A549 (cell line): Measurements from ENCODE around the gene CAMTA1. TPM values are rescaled to one million over a fixed set of nuclear protein-coding genes. Genes with fewer than 3 reads are reported as not detected.

ENCODE experiments used
- ATAC-seq, 2 experiments: fragments of 200-7000 bp in 1 of 2; fragments of >200 bp in 1 of 2; cut with Nextera tagmentation in 1 of 2; cut with Tn5 transposase in 1 of 2; 3 replicates each; pipeline versions ENCODE4 v1.8.0 to v1.9.1; 2018 to 2020; ENCODE audit warnings: mild to moderate bottlenecking in 1 of 2, moderate library complexity in 1 of 2
- CTCF ChIA-PET: fragments of 300-600 bp; sonication (Branson Sonifier 250); formaldehyde crosslinking; extraction: SDS; loops from one replicate; lab custom pipeline; 2021; ENCODE audit warnings: antibody characterized with exemption, inconsistent platforms; lab: Yijun Ruan, JAX
- POLR2A ChIA-PET: fragments of 350-600 bp; formaldehyde crosslinking; extraction: SDS; loops from one replicate; lab custom pipeline; 2021; ENCODE audit warnings: antibody characterized with exemption, inconsistent platforms; lab: Yijun Ruan, JAX
- DNase-seq, 2 experiments: peaks; one replicate each; pipeline versions ENCODE4 v3.0.0 to v3.0.0-alpha.2; 2011 to 2016; ENCODE audit warnings: low read depth in 1 of 2, low spot score in 1 of 2
- FAIRE-seq: peaks from 2 replicates; lab custom pipeline; 2011; peaks lifted over from hg19 to GRCh38; lab: Jason Lieb, UNC
- H3K27ac ChIP-seq, 2 experiments: fragments of >200 bp; sonication (Bioruptor Twin); formaldehyde crosslinking; 3 replicates each; pipeline ENCODE4 v1.5.1; 2016 to 2017
- H3K4me1 ChIP-seq: fragments of >200 bp; sonication (Bioruptor Twin); formaldehyde crosslinking; 3 replicates; pipeline ENCODE4 v1.6.1; 2016
- H3K4me2 ChIP-seq: fragments of >200 bp; sonication (Bioruptor Twin); formaldehyde crosslinking; 3 replicates; pipeline ENCODE4 v1.6.1; 2016
- H3K4me3 ChIP-seq: fragments of >200 bp; sonication (Bioruptor Twin); formaldehyde crosslinking; 3 replicates; pipeline ENCODE4 v1.5.1; 2016
- H3K9me3 ChIP-seq: fragments of >200 bp; sonication (Bioruptor Twin); formaldehyde crosslinking; 3 replicates; pipeline ENCODE4 v1.6.1; 2016
- BHLHE40 ChIP-seq: IDR thresholded peaks from 2 replicates; pipeline ENCODE4 v1.6.1; 2012; ENCODE audit warnings: low read depth, low read length, inconsistent platforms
- CHD2 ChIP-seq: fragments of 150-350 bp; IDR thresholded peaks from 2 replicates; pipeline ENCODE4 v1.6.1; 2014; ENCODE audit warnings: low read length; ENCODE audit not compliant: partially characterized antibody
- ESRRA ChIP-seq: fragments of 150-350 bp; IDR thresholded peaks from 2 replicates; pipeline ENCODE4 v1.6.1; 2014; ENCODE audit warnings: mild to moderate bottlenecking, low read length, borderline replicate concordance
- FOSB ChIP-seq: fragments of 250-450 bp; sonication (Bioruptor Pico); IDR thresholded peaks from 2 replicates; pipeline ENCODE4 v1.5.0; 2020; ENCODE audit warnings: mild to moderate bottlenecking, moderate library complexity
- FOXS1 ChIP-seq: fragments of 250-450 bp; sonication (Bioruptor Pico); IDR thresholded peaks from 2 replicates; pipeline ENCODE4 v1.5.0; 2020; ENCODE audit warnings: mild to moderate bottlenecking, moderate library complexity
- GATA3 ChIP-seq: IDR thresholded peaks from 2 replicates; pipeline ENCODE4 v1.6.1; 2012; ENCODE audit warnings: borderline replicate concordance
- HOXB13 ChIP-seq: fragments of 250-450 bp; sonication (Bioruptor Pico); IDR thresholded peaks from 2 replicates; pipeline ENCODE4 v1.5.0; 2020; ENCODE audit warnings: low read depth, mild to moderate bottlenecking, moderate library complexity
- JUNB ChIP-seq: fragments of >200 bp; sonication (Bioruptor Twin); formaldehyde crosslinking; IDR thresholded peaks from 2 replicates; pipeline ENCODE4 v1.6.1; 2016
- MAZ ChIP-seq: fragments of 150-350 bp; IDR thresholded peaks from 2 replicates; pipeline ENCODE4 v1.6.1; 2014; ENCODE audit warnings: antibody characterized with exemption, low read depth, low read length, borderline replicate concordance
- NFE2L2 ChIP-seq: fragments of 150-350 bp; conservative IDR thresholded peaks from 2 replicates; pipeline ENCODE4 v1.6.1; 2014; ENCODE audit warnings: low read length
- PHF8 ChIP-seq: fragments of 200-600 bp; sonication (generic); IDR thresholded peaks from 2 replicates; pipeline ENCODE4 v1.6.1; 2016; ENCODE audit warnings: low read depth, mild to moderate bottlenecking, antibody characterized with exemption, moderate library complexity, borderline replicate concordance
- RNF2 ChIP-seq: fragments of 200-600 bp; sonication (generic); IDR thresholded peaks from 2 replicates; pipeline ENCODE4 v1.6.1; 2016; ENCODE audit warnings: low read depth, mild to moderate bottlenecking, antibody characterized with exemption, moderate library complexity, borderline replicate concordance
- SMC3 ChIP-seq: fragments of >200 bp; sonication (Bioruptor Twin); formaldehyde crosslinking; IDR thresholded peaks from 3 replicates; pipeline ENCODE4 v1.6.1; 2018; ENCODE audit warnings: inconsistent platforms
- SREBF2 ChIP-seq: fragments of 450-650 bp; IDR thresholded peaks from 2 replicates; pipeline ENCODE4 v1.6.1; 2014; ENCODE audit warnings: mild to moderate bottlenecking, moderate library complexity
- TP53 ChIP-seq: fragments of 250-450 bp; sonication (Bioruptor Pico); IDR thresholded peaks from 2 replicates; pipeline ENCODE4 v1.5.0; 2021; ENCODE audit warnings: mild to moderate bottlenecking, moderate library complexity
- ZFP36 ChIP-seq: fragments of 450-650 bp; IDR thresholded peaks from 2 replicates; pipeline ENCODE4 v1.6.1; 2014; ENCODE audit warnings: borderline replicate concordance; ENCODE audit not compliant: partially characterized antibody
- ZSCAN20 ChIP-seq: fragments of 250-450 bp; sonication (Bioruptor Pico); IDR thresholded peaks from 2 replicates; pipeline ENCODE4 v1.8.0; 2022; ENCODE audit warnings: mild to moderate bottlenecking, moderate library complexity
- WGBS: methylation state at CpG from one replicate; pipeline ENCODE4 v1.1.6; 2017; ENCODE audit errors: missing lambda C conversion rate; 5-methylcytosine and 5-hydroxymethylcytosine counted together
- polyA plus RNA-seq, 4 experiments: library from polyadenylated mRNA; depleted of rRNA in 3 of 4; stranded (reverse); fragments of >200 nt; fragmentation: RNase III in 1 of 4; extraction: RNeasy Plus Mini Kit Qiagen cat#74134 plus additional on column Dnase treatment in 1 of 4; gene quantifications; 2 replicates in 3 of 4; 3 replicates in 1 of 4; pipeline ENCODE4 v1.2.3, GENCODE V29; 2011 to 2017
- TF ChIP-seq, protein P1 (sequence below): fragments of >200 bp; sonication (Bioruptor Twin); formaldehyde crosslinking; IDR thresholded peaks from 3 replicates; pipeline ENCODE4 v1.5.1; 2016
- TF ChIP-seq, protein P2 (sequence below): fragments of >200 bp; sonication (Bioruptor Twin); formaldehyde crosslinking; IDR thresholded peaks from 2 replicates; pipeline ENCODE4 v1.6.1; 2016
- TF ChIP-seq, protein P3 (sequence below): fragments of 450-650 bp; IDR thresholded peaks from 2 replicates; pipeline ENCODE4 v1.6.1; 2014; ENCODE audit warnings: antibody characterized with exemption
- TF ChIP-seq, protein P4 (sequence below): fragments of 200-600 bp; sonication (generic); IDR thresholded peaks from 2 replicates; pipeline ENCODE4 v1.6.1; 2016; ENCODE audit warnings: antibody characterized with exemption, mild to moderate bottlenecking, moderate library complexity

The CAMTA1 gene
- polyA plus RNA-seq, 2 of the 4 experiments (the other 2 are of a cell fraction), result 58.8 to 75.0 TPM

DNA sequence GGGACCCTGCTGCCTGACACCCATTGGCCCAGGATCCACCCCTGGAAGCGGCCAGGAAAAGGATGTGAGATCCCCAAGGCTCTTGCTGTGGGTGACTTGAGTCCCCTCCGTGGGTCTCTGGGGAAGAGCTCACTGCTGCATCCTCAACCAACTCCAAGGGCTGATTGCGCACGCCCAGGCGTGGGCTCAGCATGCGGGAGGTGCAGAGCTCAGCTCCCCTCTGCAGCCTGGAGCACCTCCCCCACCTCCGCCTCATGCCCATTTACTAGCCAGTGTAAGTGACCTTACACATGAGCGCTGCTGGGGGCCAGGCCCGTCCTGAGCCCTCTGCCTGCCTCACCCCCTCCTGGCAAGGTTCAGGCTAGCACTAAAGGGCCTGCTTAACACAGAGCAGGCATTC is 847.4 kb downstream of the CAMTA1 start:
- DNase-seq, result no peak
- FAIRE-seq, result no peak
- no peaks in the 10 kb centered on the region for H3K4me1 ChIP-seq
- no peak overlapping the region for H3K4me2 ChIP-seq
- TF ChIP-seq SREBF2 (no peak), ZFP36 (no peak), ESRRA (no peak), JUNB (no peak), TP53 (CRISPR knock-in tag) (no peak)
- TF ChIP-seq, protein P1, sequence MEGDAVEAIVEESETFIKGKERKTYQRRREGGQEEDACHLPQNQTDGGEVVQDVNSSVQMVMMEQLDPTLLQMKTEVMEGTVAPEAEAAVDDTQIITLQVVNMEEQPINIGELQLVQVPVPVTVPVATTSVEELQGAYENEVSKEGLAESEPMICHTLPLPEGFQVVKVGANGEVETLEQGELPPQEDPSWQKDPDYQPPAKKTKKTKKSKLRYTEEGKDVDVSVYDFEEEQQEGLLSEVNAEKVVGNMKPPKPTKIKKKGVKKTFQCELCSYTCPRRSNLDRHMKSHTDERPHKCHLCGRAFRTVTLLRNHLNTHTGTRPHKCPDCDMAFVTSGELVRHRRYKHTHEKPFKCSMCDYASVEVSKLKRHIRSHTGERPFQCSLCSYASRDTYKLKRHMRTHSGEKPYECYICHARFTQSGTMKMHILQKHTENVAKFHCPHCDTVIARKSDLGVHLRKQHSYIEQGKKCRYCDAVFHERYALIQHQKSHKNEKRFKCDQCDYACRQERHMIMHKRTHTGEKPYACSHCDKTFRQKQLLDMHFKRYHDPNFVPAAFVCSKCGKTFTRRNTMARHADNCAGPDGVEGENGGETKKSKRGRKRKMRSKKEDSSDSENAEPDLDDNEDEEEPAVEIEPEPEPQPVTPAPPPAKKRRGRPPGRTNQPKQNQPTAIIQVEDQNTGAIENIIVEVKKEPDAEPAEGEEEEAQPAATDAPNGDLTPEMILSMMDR, result no peak
- POLR2A ChIA-PET, result no interaction called here
- H3K4me3 ChIP-seq, result no peak overlapping the region
- no peak for ATAC-seq
- CTCF ChIA-PET, result interaction anchor here (1.6 kb wide), 2 partner anchors 12 to 120 kb away, joined by 4 read pairs; no protein-coding TSS in a partner anchor
- no peaks in the 10 kb centered on the region for H3K9me3 ChIP-seq
- WGBS, result 17% methylated on average over 1 of the region's 9 CpGs
- H3K27ac ChIP-seq, result no peak overlapping the region

DNA sequence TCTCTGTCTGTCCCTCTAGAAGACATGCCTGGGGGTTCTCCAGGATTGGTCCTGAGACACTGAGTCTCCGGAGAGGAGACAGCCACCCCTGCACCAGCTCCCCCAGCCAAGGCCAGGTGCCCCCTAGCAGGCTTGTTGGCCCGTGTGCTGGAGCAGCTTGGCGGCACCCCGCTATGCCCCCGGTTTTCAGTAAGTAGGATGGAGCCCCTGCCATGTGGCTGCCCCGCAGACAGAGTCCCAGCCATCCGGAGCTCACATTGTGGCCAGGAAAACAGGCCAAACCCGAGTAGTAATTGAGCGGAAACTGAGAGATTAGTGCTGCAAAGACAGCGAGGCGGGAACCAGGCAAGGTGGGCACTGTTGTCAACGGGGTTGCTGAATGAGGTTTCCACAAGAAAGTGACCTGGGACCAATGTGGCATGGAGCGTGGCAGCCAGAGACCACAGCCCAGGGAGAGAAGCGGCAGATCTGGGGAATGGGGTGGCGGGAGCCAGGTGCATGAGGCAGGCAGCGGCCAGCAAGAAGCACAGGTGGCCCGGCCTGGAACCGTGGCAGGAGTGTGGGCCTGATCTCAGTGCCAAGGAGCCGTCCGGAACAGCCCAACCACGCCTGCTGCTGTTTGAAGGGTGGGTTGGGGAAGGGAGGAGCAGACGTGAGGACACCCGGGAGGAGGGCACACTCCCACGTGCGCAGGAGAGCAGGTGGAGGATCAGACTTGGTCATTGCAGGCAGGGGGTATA is 848.4 kb downstream of the CAMTA1 start:
- no peak for ATAC-seq
- 72% methylated on average over 11 of the region's 25 CpGs for WGBS
- H3K4me3 ChIP-seq, result no peak overlapping the region
- no peaks in the 10 kb centered on the region for H3K9me3 ChIP-seq
- no peak for DNase-seq
- POLR2A ChIA-PET, result no interaction called here
- no peak for FAIRE-seq
- no peaks in the 10 kb centered on the region for H3K4me1 ChIP-seq
- CTCF ChIA-PET, result interaction anchor here (1.6 kb wide), 2 partner anchors 11 to 119 kb away, joined by 4 read pairs; no protein-coding TSS in a partner anchor
- no peak overlapping the region for H3K4me2 ChIP-seq
- no peak overlapping the region for H3K27ac ChIP-seq
- no peak for TF ChIP-seq CHD2
- no peak for TF ChIP-seq PHF8
- TF ChIP-seq, protein P2, sequence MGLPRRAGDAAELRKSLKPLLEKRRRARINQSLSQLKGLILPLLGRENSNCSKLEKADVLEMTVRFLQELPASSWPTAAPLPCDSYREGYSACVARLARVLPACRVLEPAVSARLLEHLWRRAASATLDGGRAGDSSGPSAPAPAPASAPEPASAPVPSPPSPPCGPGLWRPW, result no peak
- TF ChIP-seq SMC3, result no peak
- no peak for TF ChIP-seq ZSCAN20
- TF ChIP-seq FOXS1, result no peak
- TF ChIP-seq MAZ, result no peak
- TF ChIP-seq NFE2L2, result no peak
- TF ChIP-seq FOSB (CRISPR knock-in tag), result no peak
- TF ChIP-seq BHLHE40, result no peak
- TF ChIP-seq, protein P3, sequence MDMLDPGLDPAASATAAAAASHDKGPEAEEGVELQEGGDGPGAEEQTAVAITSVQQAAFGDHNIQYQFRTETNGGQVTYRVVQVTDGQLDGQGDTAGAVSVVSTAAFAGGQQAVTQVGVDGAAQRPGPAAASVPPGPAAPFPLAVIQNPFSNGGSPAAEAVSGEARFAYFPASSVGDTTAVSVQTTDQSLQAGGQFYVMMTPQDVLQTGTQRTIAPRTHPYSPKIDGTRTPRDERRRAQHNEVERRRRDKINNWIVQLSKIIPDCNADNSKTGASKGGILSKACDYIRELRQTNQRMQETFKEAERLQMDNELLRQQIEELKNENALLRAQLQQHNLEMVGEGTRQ, result no peak
- TF ChIP-seq, protein P4, sequence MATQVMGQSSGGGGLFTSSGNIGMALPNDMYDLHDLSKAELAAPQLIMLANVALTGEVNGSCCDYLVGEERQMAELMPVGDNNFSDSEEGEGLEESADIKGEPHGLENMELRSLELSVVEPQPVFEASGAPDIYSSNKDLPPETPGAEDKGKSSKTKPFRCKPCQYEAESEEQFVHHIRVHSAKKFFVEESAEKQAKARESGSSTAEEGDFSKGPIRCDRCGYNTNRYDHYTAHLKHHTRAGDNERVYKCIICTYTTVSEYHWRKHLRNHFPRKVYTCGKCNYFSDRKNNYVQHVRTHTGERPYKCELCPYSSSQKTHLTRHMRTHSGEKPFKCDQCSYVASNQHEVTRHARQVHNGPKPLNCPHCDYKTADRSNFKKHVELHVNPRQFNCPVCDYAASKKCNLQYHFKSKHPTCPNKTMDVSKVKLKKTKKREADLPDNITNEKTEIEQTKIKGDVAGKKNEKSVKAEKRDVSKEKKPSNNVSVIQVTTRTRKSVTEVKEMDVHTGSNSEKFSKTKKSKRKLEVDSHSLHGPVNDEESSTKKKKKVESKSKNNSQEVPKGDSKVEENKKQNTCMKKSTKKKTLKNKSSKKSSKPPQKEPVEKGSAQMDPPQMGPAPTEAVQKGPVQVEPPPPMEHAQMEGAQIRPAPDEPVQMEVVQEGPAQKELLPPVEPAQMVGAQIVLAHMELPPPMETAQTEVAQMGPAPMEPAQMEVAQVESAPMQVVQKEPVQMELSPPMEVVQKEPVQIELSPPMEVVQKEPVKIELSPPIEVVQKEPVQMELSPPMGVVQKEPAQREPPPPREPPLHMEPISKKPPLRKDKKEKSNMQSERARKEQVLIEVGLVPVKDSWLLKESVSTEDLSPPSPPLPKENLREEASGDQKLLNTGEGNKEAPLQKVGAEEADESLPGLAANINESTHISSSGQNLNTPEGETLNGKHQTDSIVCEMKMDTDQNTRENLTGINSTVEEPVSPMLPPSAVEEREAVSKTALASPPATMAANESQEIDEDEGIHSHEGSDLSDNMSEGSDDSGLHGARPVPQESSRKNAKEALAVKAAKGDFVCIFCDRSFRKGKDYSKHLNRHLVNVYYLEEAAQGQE, result no peak
- no peak for TF ChIP-seq GATA3
- no peak for TF ChIP-seq RNF2
- TF ChIP-seq, protein P1, result no peak
- TF ChIP-seq HOXB13 (CRISPR knock-in tag), result no peak
